Measurements from ENCODE around the gene SLC22A23.
A peak's percentile ranks its signal among the peaks of the same experiment; 100 is the strongest.

DNA sequence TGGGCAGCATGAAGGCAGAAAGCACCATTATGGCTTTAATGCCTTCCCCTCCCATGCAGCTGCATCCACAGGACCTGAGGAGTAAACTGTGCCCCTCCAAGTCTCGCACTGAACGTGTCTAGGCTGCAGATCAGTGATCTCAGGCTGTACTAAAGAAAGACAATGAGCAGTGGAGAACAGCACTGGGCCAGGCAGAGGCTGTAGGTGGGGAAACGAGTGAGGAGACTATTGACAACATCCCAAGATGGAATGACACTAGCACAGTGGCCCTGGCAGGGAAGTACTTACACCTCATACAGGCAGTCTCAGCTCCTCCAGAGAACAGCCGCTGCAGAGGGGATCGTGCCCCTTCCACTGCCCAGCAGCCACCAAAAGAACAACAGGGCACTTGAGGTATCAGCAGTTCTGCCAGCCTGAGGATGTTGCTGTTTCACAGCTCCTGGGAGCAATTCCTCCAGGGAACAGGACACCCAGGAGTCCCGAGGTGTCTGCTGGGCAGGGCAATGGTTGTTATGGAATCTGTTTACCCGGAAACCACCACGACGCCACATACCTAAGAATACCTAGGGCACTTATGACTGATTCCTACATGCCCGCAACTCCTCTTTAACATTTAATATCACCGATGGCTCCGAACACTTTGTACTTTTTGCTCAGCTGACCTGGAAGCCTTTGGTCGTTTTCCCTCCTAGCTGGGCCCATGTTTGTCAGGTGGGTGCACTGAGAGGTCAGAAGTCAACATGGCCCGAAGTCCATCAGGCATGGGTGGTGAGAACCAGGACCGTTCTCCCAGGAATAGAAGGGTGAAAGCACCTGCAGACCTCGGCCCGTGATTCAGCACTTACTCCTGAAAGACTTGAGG, 79.1 kb downstream of the SLC22A23 start:
- TF ChIP-seq, protein P1, sequence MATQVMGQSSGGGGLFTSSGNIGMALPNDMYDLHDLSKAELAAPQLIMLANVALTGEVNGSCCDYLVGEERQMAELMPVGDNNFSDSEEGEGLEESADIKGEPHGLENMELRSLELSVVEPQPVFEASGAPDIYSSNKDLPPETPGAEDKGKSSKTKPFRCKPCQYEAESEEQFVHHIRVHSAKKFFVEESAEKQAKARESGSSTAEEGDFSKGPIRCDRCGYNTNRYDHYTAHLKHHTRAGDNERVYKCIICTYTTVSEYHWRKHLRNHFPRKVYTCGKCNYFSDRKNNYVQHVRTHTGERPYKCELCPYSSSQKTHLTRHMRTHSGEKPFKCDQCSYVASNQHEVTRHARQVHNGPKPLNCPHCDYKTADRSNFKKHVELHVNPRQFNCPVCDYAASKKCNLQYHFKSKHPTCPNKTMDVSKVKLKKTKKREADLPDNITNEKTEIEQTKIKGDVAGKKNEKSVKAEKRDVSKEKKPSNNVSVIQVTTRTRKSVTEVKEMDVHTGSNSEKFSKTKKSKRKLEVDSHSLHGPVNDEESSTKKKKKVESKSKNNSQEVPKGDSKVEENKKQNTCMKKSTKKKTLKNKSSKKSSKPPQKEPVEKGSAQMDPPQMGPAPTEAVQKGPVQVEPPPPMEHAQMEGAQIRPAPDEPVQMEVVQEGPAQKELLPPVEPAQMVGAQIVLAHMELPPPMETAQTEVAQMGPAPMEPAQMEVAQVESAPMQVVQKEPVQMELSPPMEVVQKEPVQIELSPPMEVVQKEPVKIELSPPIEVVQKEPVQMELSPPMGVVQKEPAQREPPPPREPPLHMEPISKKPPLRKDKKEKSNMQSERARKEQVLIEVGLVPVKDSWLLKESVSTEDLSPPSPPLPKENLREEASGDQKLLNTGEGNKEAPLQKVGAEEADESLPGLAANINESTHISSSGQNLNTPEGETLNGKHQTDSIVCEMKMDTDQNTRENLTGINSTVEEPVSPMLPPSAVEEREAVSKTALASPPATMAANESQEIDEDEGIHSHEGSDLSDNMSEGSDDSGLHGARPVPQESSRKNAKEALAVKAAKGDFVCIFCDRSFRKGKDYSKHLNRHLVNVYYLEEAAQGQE (IDR thresholded peaks at IDR 0.05), result no peak
- TF ChIP-seq RAD21 (IDR thresholded peaks at IDR 0.05) (no peak), YY1 (IDR thresholded peaks at IDR 0.05) (peak; percentile 76), GABPA (IDR thresholded peaks at IDR 0.05 in 1 of 2, conservative IDR thresholded peaks at IDR 0.05 in 1 of 2) (no peak), TAF1 (conservative IDR thresholded peaks at IDR 0.05) (no peak), JUND (IDR thresholded peaks at IDR 0.05) (no peak), HNF4G (IDR thresholded peaks at IDR 0.05) (peak; percentile 33), FOXA1 (IDR thresholded peaks at IDR 0.05) (no peak)
- TF ChIP-seq, protein P2, sequence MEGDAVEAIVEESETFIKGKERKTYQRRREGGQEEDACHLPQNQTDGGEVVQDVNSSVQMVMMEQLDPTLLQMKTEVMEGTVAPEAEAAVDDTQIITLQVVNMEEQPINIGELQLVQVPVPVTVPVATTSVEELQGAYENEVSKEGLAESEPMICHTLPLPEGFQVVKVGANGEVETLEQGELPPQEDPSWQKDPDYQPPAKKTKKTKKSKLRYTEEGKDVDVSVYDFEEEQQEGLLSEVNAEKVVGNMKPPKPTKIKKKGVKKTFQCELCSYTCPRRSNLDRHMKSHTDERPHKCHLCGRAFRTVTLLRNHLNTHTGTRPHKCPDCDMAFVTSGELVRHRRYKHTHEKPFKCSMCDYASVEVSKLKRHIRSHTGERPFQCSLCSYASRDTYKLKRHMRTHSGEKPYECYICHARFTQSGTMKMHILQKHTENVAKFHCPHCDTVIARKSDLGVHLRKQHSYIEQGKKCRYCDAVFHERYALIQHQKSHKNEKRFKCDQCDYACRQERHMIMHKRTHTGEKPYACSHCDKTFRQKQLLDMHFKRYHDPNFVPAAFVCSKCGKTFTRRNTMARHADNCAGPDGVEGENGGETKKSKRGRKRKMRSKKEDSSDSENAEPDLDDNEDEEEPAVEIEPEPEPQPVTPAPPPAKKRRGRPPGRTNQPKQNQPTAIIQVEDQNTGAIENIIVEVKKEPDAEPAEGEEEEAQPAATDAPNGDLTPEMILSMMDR (IDR thresholded peaks at IDR 0.05; ENCODE audit: low read depth, low read length, missing input control), result no peak
- TF ChIP-seq, protein P3, sequence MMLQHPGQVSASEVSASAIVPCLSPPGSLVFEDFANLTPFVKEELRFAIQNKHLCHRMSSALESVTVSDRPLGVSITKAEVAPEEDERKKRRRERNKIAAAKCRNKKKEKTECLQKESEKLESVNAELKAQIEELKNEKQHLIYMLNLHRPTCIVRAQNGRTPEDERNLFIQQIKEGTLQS (IDR thresholded peaks at IDR 0.05), result no peak
- TF ChIP-seq, protein P4, sequence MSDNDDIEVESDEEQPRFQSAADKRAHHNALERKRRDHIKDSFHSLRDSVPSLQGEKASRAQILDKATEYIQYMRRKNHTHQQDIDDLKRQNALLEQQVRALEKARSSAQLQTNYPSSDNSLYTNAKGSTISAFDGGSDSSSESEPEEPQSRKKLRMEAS (IDR thresholded peaks at IDR 0.05), result peak; percentile 52
- TF ChIP-seq, protein P5, sequence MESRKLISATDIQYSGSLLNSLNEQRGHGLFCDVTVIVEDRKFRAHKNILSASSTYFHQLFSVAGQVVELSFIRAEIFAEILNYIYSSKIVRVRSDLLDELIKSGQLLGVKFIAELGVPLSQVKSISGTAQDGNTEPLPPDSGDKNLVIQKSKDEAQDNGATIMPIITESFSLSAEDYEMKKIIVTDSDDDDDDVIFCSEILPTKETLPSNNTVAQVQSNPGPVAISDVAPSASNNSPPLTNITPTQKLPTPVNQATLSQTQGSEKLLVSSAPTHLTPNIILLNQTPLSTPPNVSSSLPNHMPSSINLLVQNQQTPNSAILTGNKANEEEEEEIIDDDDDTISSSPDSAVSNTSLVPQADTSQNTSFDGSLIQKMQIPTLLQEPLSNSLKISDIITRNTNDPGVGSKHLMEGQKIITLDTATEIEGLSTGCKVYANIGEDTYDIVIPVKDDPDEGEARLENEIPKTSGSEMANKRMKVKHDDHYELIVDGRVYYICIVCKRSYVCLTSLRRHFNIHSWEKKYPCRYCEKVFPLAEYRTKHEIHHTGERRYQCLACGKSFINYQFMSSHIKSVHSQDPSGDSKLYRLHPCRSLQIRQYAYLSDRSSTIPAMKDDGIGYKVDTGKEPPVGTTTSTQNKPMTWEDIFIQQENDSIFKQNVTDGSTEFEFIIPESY (IDR thresholded peaks at IDR 0.05), result no peak
